HepG2 (cell line): ENCODE data around the gene FAM174C. TPM values are rescaled to one million over a fixed set of nuclear protein-coding genes. Genes with fewer than 3 reads are reported as not detected.

Experiments
- ARHGAP35 ChIP-seq: sonication (generic); formaldehyde crosslinking; IDR thresholded peaks from 2 replicates; pipeline ENCODE4 v1.9.0; 2022; ENCODE audit warnings: mild to moderate bottlenecking, inconsistent platforms, moderate library complexity, missing genetic modification reagents, borderline replicate concordance
- ATF1 ChIP-seq: IDR thresholded peaks from 2 replicates; pipeline ENCODE4 v1.6.1; 2016; ENCODE audit warnings: mild to moderate bottlenecking, control low read depth
- FOXP4 ChIP-seq: sonication (generic); formaldehyde crosslinking; IDR thresholded peaks from 2 replicates; pipeline ENCODE4 v1.4.0; 2020; ENCODE audit warnings: missing genetic modification reagents
- GFI1 ChIP-seq: sonication (generic); formaldehyde crosslinking; IDR thresholded peaks from 2 replicates; pipeline ENCODE4 v1.5.0; 2020; ENCODE audit warnings: missing genetic modification reagents, mild to moderate bottlenecking, borderline replicate concordance
- IRX3 ChIP-seq: sonication (generic); formaldehyde crosslinking; IDR thresholded peaks from 2 replicates; pipeline ENCODE4 v1.8.1; 2023; ENCODE audit warnings: mild to moderate bottlenecking, low read depth, missing genetic modification reagents, borderline replicate concordance
- MIER2 ChIP-seq: IDR thresholded peaks from 2 replicates; pipeline ENCODE4 v1.6.1; 2016; ENCODE audit warnings: missing biosample characterization, missing genetic modification reagents
- MTF1 ChIP-seq: sonication (generic); formaldehyde crosslinking; IDR thresholded peaks from 2 replicates; pipeline ENCODE4 v1.5.0; 2020; ENCODE audit warnings: missing genetic modification reagents
- MXD1 ChIP-seq: sonication (generic); formaldehyde crosslinking; IDR thresholded peaks from 2 replicates; pipeline ENCODE4 v1.4.0; 2020; ENCODE audit warnings: mild to moderate bottlenecking, missing genetic modification reagents
- MYC ChIP-seq: sonication (generic); formaldehyde crosslinking; IDR thresholded peaks from 2 replicates; pipeline ENCODE4 v1.9.0; 2021; ENCODE audit warnings: missing genetic modification reagents, borderline replicate concordance
- MYPOP ChIP-seq: sonication (generic); formaldehyde crosslinking; IDR thresholded peaks from 2 replicates; pipeline ENCODE4 v1.8.1; 2023; ENCODE audit warnings: mild to moderate bottlenecking, moderate library complexity, missing genetic modification reagents
- NFIB ChIP-seq: sonication (generic); formaldehyde crosslinking; IDR thresholded peaks from 2 replicates; pipeline ENCODE4 v1.9.0; 2021; ENCODE audit warnings: missing genetic modification reagents, mild to moderate bottlenecking, borderline replicate concordance
- PAF1 ChIP-seq: IDR thresholded peaks from 2 replicates; pipeline ENCODE4 v1.6.1; 2016; ENCODE audit warnings: missing genetic modification reagents, missing compliant biosample characterization
- RARA ChIP-seq: IDR thresholded peaks from 2 replicates; pipeline ENCODE4 v1.6.1; 2016; ENCODE audit warnings: missing genetic modification reagents, missing compliant biosample characterization
- RBM22 ChIP-seq: fragments of 200-400 bp; formaldehyde crosslinking; optimal IDR thresholded peaks from 2 replicates; pipeline ENCODE3; 2017; ENCODE audit warnings: mild to moderate bottlenecking, low read length, moderate library complexity
- REPIN1 ChIP-seq: sonication (generic); formaldehyde crosslinking; IDR thresholded peaks from 2 replicates; pipeline ENCODE4 v1.8.0; 2022; ENCODE audit warnings: missing genetic modification reagents, low read depth, mild to moderate bottlenecking, borderline replicate concordance
- RFX1 ChIP-seq: fragments of 450-650 bp; IDR thresholded peaks from 2 replicates; pipeline ENCODE4 v1.6.1; 2017
- SIX1 ChIP-seq: sonication (generic); formaldehyde crosslinking; IDR thresholded peaks from 2 replicates; pipeline ENCODE4 v1.4.0; 2020; ENCODE audit warnings: missing genetic modification reagents, borderline replicate concordance
- TBX3 ChIP-seq: fragments of 450-650 bp; IDR thresholded peaks from 2 replicates; pipeline ENCODE4 v1.6.1; 2017; ENCODE audit warnings: antibody characterized with exemption, mild to moderate bottlenecking, inconsistent platforms, borderline replicate concordance
- ZFP90 ChIP-seq: sonication (generic); formaldehyde crosslinking; IDR thresholded peaks from 2 replicates; pipeline ENCODE4 v1.8.0; 2022; ENCODE audit warnings: missing genetic modification reagents, mild to moderate bottlenecking, inconsistent platforms, borderline replicate concordance
- ZNF207 ChIP-seq: fragments of 450-650 bp; IDR thresholded peaks from 2 replicates; pipeline ENCODE4 v1.6.1; 2016; ENCODE audit warnings: antibody characterized with exemption, borderline replicate concordance
- ZNF326 ChIP-seq: sonication (generic); formaldehyde crosslinking; IDR thresholded peaks from 2 replicates; pipeline ENCODE4 v1.4.0; 2020; ENCODE audit warnings: missing genetic modification reagents, borderline replicate concordance
- ZNF484 ChIP-seq: sonication (generic); formaldehyde crosslinking; IDR thresholded peaks from 2 replicates; pipeline ENCODE4 v1.5.1; 2020; ENCODE audit warnings: mild to moderate bottlenecking, low read depth, missing genetic modification reagents, borderline replicate concordance
- ZNF510 ChIP-seq: sonication (generic); formaldehyde crosslinking; IDR thresholded peaks from 2 replicates; pipeline ENCODE4 v1.4.0; 2020; ENCODE audit warnings: low read depth, mild to moderate bottlenecking, missing genetic modification reagents
- ZNF572 ChIP-seq: sonication (generic); formaldehyde crosslinking; IDR thresholded peaks from 2 replicates; pipeline ENCODE4 v1.5.1; 2020; ENCODE audit warnings: mild to moderate bottlenecking, missing genetic modification reagents
- ZNF639 ChIP-seq: conservative IDR thresholded peaks from 2 replicates; pipeline ENCODE4 v1.6.1; 2018; ENCODE audit warnings: missing genetic modification reagents
- ZNF761 ChIP-seq: sonication (generic); formaldehyde crosslinking; conservative IDR thresholded peaks from 2 replicates; pipeline ENCODE4 v1.4.0; 2020; ENCODE audit warnings: mild to moderate bottlenecking, missing genetic modification reagents
- ZNF83 ChIP-seq: sonication (generic); formaldehyde crosslinking; IDR thresholded peaks from 2 replicates; pipeline ENCODE4 v1.4.0; 2020; ENCODE audit warnings: missing genetic modification reagents, mild to moderate bottlenecking, borderline replicate concordance
- ZNF841 ChIP-seq: sonication (generic); formaldehyde crosslinking; IDR thresholded peaks from 2 replicates; pipeline ENCODE4 v1.8.1; 2023; ENCODE audit warnings: missing genetic modification reagents, borderline replicate concordance
- polyA plus RNA-seq, 8 experiments: library from polyadenylated mRNA; depleted of rRNA in 3 of 8; stranded (reverse) in 7 of 8; unstranded in 1 of 8; fragments of >200 nt; fragmentation: Illumina TruSeq in 4 of 8; extraction: Trizol in 4 of 8; gene quantifications; 2 replicates each; pipeline versions ENCODE4 v1.2.1 to v1.2.3, GENCODE V29; 2011 to 2016; ENCODE audit warnings: low read depth in 4 of 8, missing spikeins in 1 of 8, mixed read lengths in 1 of 8; ENCODE audit not compliant: insufficient read depth in 1 of 8
- total RNA-seq, 5 experiments: library from RNA; depleted of rRNA; stranded (reverse); fragments of >200 nt; fragmentation: Illumina TruSeq; extraction: Trizol; gene quantifications; 2 replicates each; pipeline ENCODE4 v1.2.3, GENCODE V29; 2016; ENCODE audit warnings: low read depth in 1 of 5

Gene FAM174C
- total and polyA plus RNA-seq, 2 of the 13 experiments (the other 11 are each of a cell fraction or from before 2014, with no cell fraction given) = 19.5 to 31.3 TPM

GRCh38 chr19:1253514-1254080, 21.7 kb upstream of the FAM174C start (continued):
- TF ChIP-seq ZNF841 (CRISPR knock-in tag) (no peak), ZNF326 (CRISPR knock-in tag) (no peak), REPIN1 (CRISPR knock-in tag) (no peak; the same call in 1 of the 2 replicates), PAF1 (no peak), GFI1 (CRISPR knock-in tag) (no peak), MYPOP (CRISPR knock-in tag) (no peak), ZNF484 (CRISPR knock-in tag) (no peak), RBM22 (peak; percentile 87), MTF1 (CRISPR knock-in tag) (no peak), ZFP90 (CRISPR knock-in tag) (no peak), TBX3 (no peak), ZNF510 (no peak), ZNF83 (CRISPR knock-in tag) (no peak; the same call in 1 of the 2 replicates), NFIB (no peak), RARA (CRISPR knock-in tag) (peak; percentile 90), SIX1 (CRISPR knock-in tag) (no peak), ARHGAP35 (CRISPR knock-in tag) (no peak), MIER2 (CRISPR knock-in tag) (no peak), ZNF572 (CRISPR knock-in tag) (no peak), RFX1 (no peak), MXD1 (CRISPR knock-in tag) (no peak), MYC (CRISPR knock-in tag) (0 out of 2 replicates have a peak, but pooled peaks have one; percentile 10), IRX3 (CRISPR knock-in tag) (no peak), ZNF207 (no peak), ATF1 (CRISPR knock-in tag) (no peak), ZNF639 (no peak; the same call in 1 of the 2 replicates), ZNF761 (no peak), FOXP4 (peak; percentile 61)
